ENCODE data around the gene MB. TPM values are rescaled to one million over a fixed set of nuclear protein-coding genes. Genes with fewer than 3 reads are reported as not detected.

MB gene
- total and polyA plus RNA-seq, 4 donors = 1.3 to 3.1 (median 1.8) TPM

DNA sequence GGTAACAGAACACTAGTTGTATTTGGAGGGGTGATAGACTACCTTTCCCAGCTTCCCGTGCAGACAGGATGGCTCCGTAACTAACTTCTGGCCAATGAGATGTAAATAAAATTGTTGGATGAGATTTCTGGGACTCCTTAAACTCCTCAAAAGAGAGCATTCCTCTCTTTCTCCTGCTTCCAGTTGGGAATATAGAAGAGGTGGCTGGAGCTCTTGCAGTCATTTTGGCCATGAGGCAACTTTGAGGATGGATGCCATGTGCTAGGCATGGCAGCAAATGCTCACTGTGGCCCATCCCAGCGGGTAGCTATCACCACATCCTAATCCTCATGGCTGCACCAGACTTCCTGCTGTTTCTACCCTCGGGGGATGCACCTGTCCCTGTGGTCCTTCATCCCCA lies 7.4 kb downstream of the MB start:
- H3K9ac ChIP-seq (ENCODE audit: insufficient read depth in 1 of 2, low read length in 2 of 2) = no peak overlapping the region
- no peaks in the 10 kb centered on the region for H3K36me3 ChIP-seq (ENCODE audit: control insufficient read depth in 4 of 4, insufficient read depth in 4 of 4, low read length in 4 of 4)
- H3K4me1 ChIP-seq (ENCODE audit: control insufficient read depth in 5 of 5, insufficient read depth in 5 of 5, low read length in 5 of 5) = peaks cover 0 to 7% (median 0%) of the 10 kb centered on the region in 5 donors
- no peaks in the 10 kb centered on the region for H3K27me3 ChIP-seq (ENCODE audit: control insufficient read depth in 3 of 3, insufficient read depth in 3 of 3, low read length in 2 of 3)
- 68 to 74% methylated on average over 4 of the region's 4 CpGs for WGBS, 2 donors
- ATAC-seq (ENCODE audit: insufficient read depth, low FRiP score) (no peak), DNase-seq (no peak)
- no peaks in the 10 kb centered on the region for H3K9me3 ChIP-seq (ENCODE audit: control insufficient read depth in 4 of 4, insufficient read depth in 3 of 4, low read length in 3 of 4)
- H3K4me3 ChIP-seq = no peak overlapping the region
- H3K27ac ChIP-seq (ENCODE audit: low read depth in 1 of 2, low read length in 1 of 2) = peak overlapping the region in 1 of 2 donors; percentile 94
- TF ChIP-seq, protein P1, sequence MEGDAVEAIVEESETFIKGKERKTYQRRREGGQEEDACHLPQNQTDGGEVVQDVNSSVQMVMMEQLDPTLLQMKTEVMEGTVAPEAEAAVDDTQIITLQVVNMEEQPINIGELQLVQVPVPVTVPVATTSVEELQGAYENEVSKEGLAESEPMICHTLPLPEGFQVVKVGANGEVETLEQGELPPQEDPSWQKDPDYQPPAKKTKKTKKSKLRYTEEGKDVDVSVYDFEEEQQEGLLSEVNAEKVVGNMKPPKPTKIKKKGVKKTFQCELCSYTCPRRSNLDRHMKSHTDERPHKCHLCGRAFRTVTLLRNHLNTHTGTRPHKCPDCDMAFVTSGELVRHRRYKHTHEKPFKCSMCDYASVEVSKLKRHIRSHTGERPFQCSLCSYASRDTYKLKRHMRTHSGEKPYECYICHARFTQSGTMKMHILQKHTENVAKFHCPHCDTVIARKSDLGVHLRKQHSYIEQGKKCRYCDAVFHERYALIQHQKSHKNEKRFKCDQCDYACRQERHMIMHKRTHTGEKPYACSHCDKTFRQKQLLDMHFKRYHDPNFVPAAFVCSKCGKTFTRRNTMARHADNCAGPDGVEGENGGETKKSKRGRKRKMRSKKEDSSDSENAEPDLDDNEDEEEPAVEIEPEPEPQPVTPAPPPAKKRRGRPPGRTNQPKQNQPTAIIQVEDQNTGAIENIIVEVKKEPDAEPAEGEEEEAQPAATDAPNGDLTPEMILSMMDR (IDR thresholded peaks at IDR 0.05; ENCODE audit: control extremely low read depth, extremely low read depth) = no peak

- no peak overlapping the region for H3K9ac ChIP-seq (ENCODE audit: insufficient read depth in 1 of 2, low read length in 2 of 2)
- DNase-seq = no peak
- TF ChIP-seq, protein P1 (IDR thresholded peaks at IDR 0.05; ENCODE audit: control extremely low read depth, extremely low read depth) = no peak
Observed at GRCh38 chr22:35609261-35609660, 7.9 kb downstream of the MB start.

GRCh38 chr22:35608088-35608487 lies 9.0 kb downstream of the MB start:
- TF ChIP-seq, protein P1 (IDR thresholded peaks at IDR 0.05; ENCODE audit: control extremely low read depth, extremely low read depth) = no peak
- H3K27me3 ChIP-seq (ENCODE audit: control insufficient read depth in 3 of 3, insufficient read depth in 3 of 3, low read length in 2 of 3) = no peaks in the 10 kb centered on the region
- H3K9ac ChIP-seq (ENCODE audit: insufficient read depth in 1 of 2, low read length in 2 of 2) = no peak overlapping the region
- no peaks in the 10 kb centered on the region for H3K36me3 ChIP-seq (ENCODE audit: control insufficient read depth in 4 of 4, insufficient read depth in 4 of 4, low read length in 4 of 4)
- H3K4me3 ChIP-seq = no peak overlapping the region
- WGBS, 2 donors = 82 to 89% methylated on average over 11 of the region's 11 CpGs
- no peaks in the 10 kb centered on the region for H3K9me3 ChIP-seq (ENCODE audit: control insufficient read depth in 4 of 4, insufficient read depth in 3 of 4, low read length in 3 of 4)
- DNase-seq (no peak), ATAC-seq (ENCODE audit: insufficient read depth, low FRiP score) (no peak)
- peaks cover 0 to 7% (median 0%) of the 10 kb centered on the region in 5 donors for H3K4me1 ChIP-seq (ENCODE audit: control insufficient read depth in 5 of 5, insufficient read depth in 5 of 5, low read length in 5 of 5)
- peak overlapping the region in 1 of 2 donors; percentile 94 for H3K27ac ChIP-seq (ENCODE audit: low read depth in 1 of 2, low read length in 1 of 2)

More at GRCh38 chr22:35609261-35609660, 7.9 kb downstream of the MB start:
- Histone ChIP-seq H3K9me3 (ENCODE audit: control insufficient read depth in 4 of 4, insufficient read depth in 3 of 4, low read length in 3 of 4) (no peaks in the 10 kb centered on the region), H3K27ac (ENCODE audit: low read depth in 1 of 2, low read length in 1 of 2) (peak overlapping the region in 1 of 2 donors; percentile 94), H3K4me1 (ENCODE audit: control insufficient read depth in 5 of 5, insufficient read depth in 5 of 5, low read length in 5 of 5) (peaks cover 0 to 7% (median 0%) of the 10 kb centered on the region in 5 donors), H3K27me3 (ENCODE audit: control insufficient read depth in 3 of 3, insufficient read depth in 3 of 3, low read length in 2 of 3) (no peaks in the 10 kb centered on the region), H3K4me3 (no peak overlapping the region), H3K36me3 (ENCODE audit: control insufficient read depth in 4 of 4, insufficient read depth in 4 of 4, low read length in 4 of 4) (no peaks in the 10 kb centered on the region)
- WGBS, 2 donors = 94 to 95% methylated on average over 9 of the region's 9 CpGs
- no peak for ATAC-seq (ENCODE audit: insufficient read depth, low FRiP score)

GRCh38 chr22:35606916-35607315 lies 10.2 kb downstream of the MB start:
- TF ChIP-seq, protein P1 (IDR thresholded peaks at IDR 0.05; ENCODE audit: control extremely low read depth, extremely low read depth) = no peak
- 89 to 95% methylated on average over 8 of the region's 8 CpGs for WGBS, 2 donors
- H3K4me3 ChIP-seq = no peak overlapping the region
- no peaks in the 10 kb centered on the region for H3K27me3 ChIP-seq (ENCODE audit: control insufficient read depth in 3 of 3, insufficient read depth in 3 of 3, low read length in 2 of 3)
- no peak for DNase-seq
- H3K9me3 ChIP-seq (ENCODE audit: control insufficient read depth in 4 of 4, insufficient read depth in 3 of 4, low read length in 3 of 4) = no peaks in the 10 kb centered on the region
- H3K4me1 ChIP-seq (ENCODE audit: control insufficient read depth in 5 of 5, insufficient read depth in 5 of 5, low read length in 5 of 5) = peaks cover 0 to 7% (median 6%) of the 10 kb centered on the region in 5 donors
- H3K9ac ChIP-seq (ENCODE audit: insufficient read depth in 1 of 2, low read length in 2 of 2) = no peak overlapping the region
- ATAC-seq (ENCODE audit: insufficient read depth, low FRiP score) = no peak
- peak overlapping the region in 1 of 2 donors; percentile 94 for H3K27ac ChIP-seq (ENCODE audit: low read depth in 1 of 2, low read length in 1 of 2)
- no peaks in the 10 kb centered on the region for H3K36me3 ChIP-seq (ENCODE audit: control insufficient read depth in 4 of 4, insufficient read depth in 4 of 4, low read length in 4 of 4)
